Measurements from ENCODE around the gene IGFBP4.

The IGFBP4 gene

GRCh38 chr17:40501499-40501911, 58.3 kb downstream of the IGFBP4 start, which contains the start of gene TNS4:
Gene TNS4 (minus strand): TSS chr17:40501623. CDS start chr17:40496425, 5,198 bp downstream.
- DNase-seq (ENCODE audit: low read depth), result no peak
- no peak for TF ChIP-seq CTCF (IDR thresholded peaks at IDR 0.05; ENCODE audit: low read depth, low read length, missing control alignments)
- no peak within 1 kb of the TSS for H3K4me3 ChIP-seq (ENCODE audit: low read depth, low read length)
- in situ Hi-C loops (cut with HindIII; ENCODE audit: low sequenced_read_pairs), result no loop called here

GRCh38 chr17:40502716-40503115, 59.5 kb downstream of the IGFBP4 start:
- no peak for DNase-seq (ENCODE audit: low read depth)
- in situ Hi-C loops (cut with HindIII; ENCODE audit: low sequenced_read_pairs), result no loop called here
- no peak for TF ChIP-seq CTCF (IDR thresholded peaks at IDR 0.05; ENCODE audit: low read depth, low read length, missing control alignments)
- H3K4me3 ChIP-seq (ENCODE audit: low read depth, low read length), result no peak overlapping the region

GRCh38 chr17:40503154-40503553, 59.9 kb downstream of the IGFBP4 start:
- no peak overlapping the region for H3K4me3 ChIP-seq (ENCODE audit: low read depth, low read length)
- TF ChIP-seq CTCF (IDR thresholded peaks at IDR 0.05; ENCODE audit: low read depth, low read length, missing control alignments), result no peak
- in situ Hi-C loops (cut with HindIII; ENCODE audit: low sequenced_read_pairs), result no loop called here
- DNase-seq (ENCODE audit: low read depth), result no peak

GRCh38 chr17:40506786-40507185, 63.5 kb downstream of the IGFBP4 start:
- no peak for TF ChIP-seq CTCF (IDR thresholded peaks at IDR 0.05; ENCODE audit: low read depth, low read length, missing control alignments)
- in situ Hi-C loops (cut with HindIII; ENCODE audit: low sequenced_read_pairs), result no loop called here

More at GRCh38 chr17:40506786-40507185, 63.5 kb downstream of the IGFBP4 start:
- H3K4me3 ChIP-seq (ENCODE audit: low read depth, low read length), result no peak overlapping the region
- no peak for DNase-seq (ENCODE audit: low read depth)
